HCT116 (cell line): ENCODE data around the gene DDX24. TPM values are rescaled to one million over a fixed set of nuclear protein-coding genes. Genes with fewer than 3 reads are reported as not detected.

Experiments
- ATAC-seq: fragments of 200-7000 bp; cut with Tn5 transposase; 2 replicates; pipeline ENCODE4 v1.9.1; 2020; ENCODE audit warnings: mild to moderate bottlenecking, moderate library complexity
- BruUV-seq: library from RNA; stranded (reverse); fragments of 400-500 nt; replicated peaks from 2 replicates; lab custom pipeline; 2021; lab: Mats Ljungman, UMichigan
- CTCF ChIA-PET: fragments of 300-600 bp; sonication (Branson Sonifier 250); formaldehyde crosslinking; loops from one replicate; lab custom pipeline; 2021; ENCODE audit warnings: antibody characterized with exemption; lab: Charles Lee
- POLR2A ChIA-PET: fragments of 300-600, 350-600 bp; sonication (Branson Sonifier 250); formaldehyde crosslinking; loops from one replicate; lab custom pipeline; 2021; ENCODE audit warnings: antibody characterized with exemption; lab: Charles Lee
- RAD21 ChIA-PET, 2 experiments: fragments of 300-600 bp; sonication (Branson Sonifier 250); formaldehyde crosslinking; loops; one replicate each; lab custom pipeline; 2023; ENCODE audit warnings: low total read pairs in 2 of 2; ENCODE audit not compliant: uncharacterized antibody in 2 of 2, unreplicated experiment in 2 of 2, low non-redundant PET in 1 of 2; lab: Charles Lee
- DNase-seq: peaks from one replicate; pipeline ENCODE4 v3.0.0-alpha.2; 2010; ENCODE audit warnings: low read depth, low spot score
- H2AFZ ChIP-seq: fragments of 200-600 bp; shearing (Covaris generic), sonication (generic); 2 replicates; pipeline ENCODE4 v1.6.1; 2017; ENCODE audit warnings: low read depth, mixed run types, mixed read lengths, antibody characterized with exemption, low read length; ENCODE audit not compliant: poor library complexity, severe bottlenecking
- H3K27ac ChIP-seq: 2 replicates; pipeline ENCODE4 v1.5.1; 2012; ENCODE audit warnings: low read depth, low read length
- H3K27me3 ChIP-seq: fragments of 200-600 bp; sonication (generic); 2 replicates; pipeline ENCODE4 v1.6.1; 2016; ENCODE audit warnings: mixed run types, low read length, mixed read lengths; ENCODE audit not compliant: insufficient read depth
- H3K36me3 ChIP-seq, 2 experiments: fragments of 200-500 bp in 1 of 2; fragments of 200-600 bp in 1 of 2; sonication (Bioruptor generic) in 1 of 2; sonication (generic) in 1 of 2; 2 replicates each; pipeline versions ENCODE4 v1.5.1 to v1.6.1; 2014 to 2016; ENCODE audit warnings: low read length in 2 of 2, inconsistent platforms in 1 of 2, mixed read lengths in 1 of 2, mixed run types in 1 of 2; ENCODE audit not compliant: insufficient read depth in 2 of 2, control insufficient read depth in 1 of 2
- H3K4me1 ChIP-seq, 2 experiments: fragments of 200-600 bp in 1 of 2; sonication (generic) in 1 of 2; 2 replicates each; pipeline versions ENCODE4 v1.5.1 to v1.6.1; 2012 to 2017; ENCODE audit warnings: low read length in 2 of 2, inconsistent platforms in 1 of 2, mild to moderate bottlenecking in 1 of 2, mixed read lengths in 1 of 2, mixed run types in 1 of 2, moderate library complexity in 1 of 2; ENCODE audit not compliant: insufficient read depth in 2 of 2, control insufficient read depth in 1 of 2
- H3K4me2 ChIP-seq: fragments of 200-600 bp; sonication (generic); 2 replicates; pipeline ENCODE4 v1.6.1; 2017; ENCODE audit warnings: mixed run types, low read length, mixed read lengths
- H3K4me3 ChIP-seq, 2 experiments: fragments of 200-600 bp in 1 of 2; sonication (generic) in 1 of 2; replicated peaks in 1 of 2; 2 replicates each; pipeline ENCODE4 v1.5.1; 2011 to 2016; ENCODE audit warnings: low read length in 2 of 2, control low read depth in 1 of 2, low read depth in 1 of 2, mild to moderate bottlenecking in 1 of 2, mixed read lengths in 1 of 2, mixed run types in 1 of 2
- H3K79me2 ChIP-seq: fragments of 200-600 bp; sonication (generic); 2 replicates; pipeline ENCODE4 v1.6.1; 2017; ENCODE audit warnings: mild to moderate bottlenecking, mixed run types, low read length, moderate library complexity, mixed read lengths; ENCODE audit not compliant: insufficient read depth
- H3K9ac ChIP-seq: fragments of 200-600 bp; sonication (generic); 2 replicates; pipeline ENCODE4 v1.6.1; 2016; ENCODE audit warnings: low read length, mixed read lengths
- H3K9me2 ChIP-seq: fragments of 200-600 bp; sonication (generic), shearing (Covaris generic); 2 replicates; pipeline ENCODE4 v1.6.1; 2017; ENCODE audit warnings: mixed run types, mild to moderate bottlenecking, moderate library complexity; ENCODE audit not compliant: insufficient read depth
- H3K9me3 ChIP-seq, 2 experiments: fragments of 200-500 bp in 1 of 2; fragments of 200-600 bp in 1 of 2; sonication (Bioruptor generic) in 1 of 2; sonication (generic) in 1 of 2; 2 replicates each; pipeline ENCODE4 v1.6.1; 2014 to 2017; ENCODE audit warnings: low read length in 2 of 2, mixed read lengths in 2 of 2, inconsistent platforms in 1 of 2, low read depth in 1 of 2, mild to moderate bottlenecking in 1 of 2, mixed run types in 1 of 2, moderate library complexity in 1 of 2; ENCODE audit not compliant: control insufficient read depth in 1 of 2, insufficient read depth in 1 of 2
- H4K20me1 ChIP-seq: fragments of 200-600 bp; sonication (generic), shearing (Covaris generic); 2 replicates; pipeline ENCODE4 v1.6.1; 2017; ENCODE audit warnings: mixed run types, mild to moderate bottlenecking, moderate library complexity; ENCODE audit not compliant: insufficient read depth
- ATF3 ChIP-seq: IDR thresholded peaks from 2 replicates; pipeline ENCODE4 v1.6.1; 2012
- CBX3 ChIP-seq: IDR thresholded peaks from 2 replicates; pipeline ENCODE4 v1.6.1; 2012; ENCODE audit warnings: low read depth
- CEBPB ChIP-seq: IDR thresholded peaks from 2 replicates; pipeline ENCODE4 v1.6.1; 2012; ENCODE audit warnings: low read depth
- EGR1 ChIP-seq: IDR thresholded peaks from 2 replicates; pipeline ENCODE4 v1.6.1; 2012; ENCODE audit warnings: low read depth
- EZH2 ChIP-seq: fragments of 200-600 bp; sonication (generic); IDR thresholded peaks from 2 replicates; pipeline ENCODE4 v1.6.1; 2017; ENCODE audit warnings: antibody characterized with exemption, mixed run types
- EZH2phosphoT487 ChIP-seq: fragments of 200-600 bp; IDR thresholded peaks from 2 replicates; pipeline ENCODE4 v1.6.1; 2018; ENCODE audit warnings: antibody characterized with exemption, borderline replicate concordance
- FOSL1 ChIP-seq: IDR thresholded peaks from 2 replicates; pipeline ENCODE4 v1.6.1; 2012; ENCODE audit warnings: low read depth
- JUND ChIP-seq: IDR thresholded peaks from 2 replicates; pipeline ENCODE4 v1.6.1; 2012
- POLR2A ChIP-seq: IDR thresholded peaks from 2 replicates; pipeline ENCODE4 v1.7.0; 2011; ENCODE audit warnings: borderline replicate concordance; ENCODE audit not compliant: insufficient read depth, insufficient read length; ENCODE audit errors: extremely low read depth
- POLR2AphosphoS5 ChIP-seq: IDR thresholded peaks from 2 replicates; pipeline ENCODE4 v1.6.1; 2011; ENCODE audit warnings: mild to moderate bottlenecking, low read depth, low read length, moderate library complexity
- RAD21 ChIP-seq: IDR thresholded peaks from 2 replicates; pipeline ENCODE4 v1.6.1; 2012; ENCODE audit warnings: low read depth, mild to moderate bottlenecking
- SIN3A ChIP-seq: IDR thresholded peaks from 2 replicates; pipeline ENCODE4 v1.6.1; 2012; ENCODE audit warnings: low read depth
- SP1 ChIP-seq: IDR thresholded peaks from 2 replicates; pipeline ENCODE4 v1.6.1; 2012; ENCODE audit warnings: low read depth
- SRF ChIP-seq: IDR thresholded peaks from 2 replicates; pipeline ENCODE4 v1.6.1; 2012; ENCODE audit warnings: low read depth
- TCF7L2 ChIP-seq: IDR thresholded peaks from 2 replicates; pipeline ENCODE4 v1.7.0; 2011; ENCODE audit warnings: borderline replicate concordance, inconsistent platforms; ENCODE audit not compliant: insufficient read depth, insufficient read length; ENCODE audit errors: extremely low read depth
- YY1 ChIP-seq: IDR thresholded peaks from 2 replicates; pipeline ENCODE4 v1.6.1; 2011; ENCODE audit warnings: low read length, low read depth, moderate library complexity, mild to moderate bottlenecking; ENCODE audit not compliant: insufficient replicate concordance; ENCODE audit errors: extremely low read depth
- ZNF274 ChIP-seq: fragments of 200-500 bp; sonication (Bioruptor generic); IDR thresholded peaks from 2 replicates; pipeline ENCODE4 v1.6.1; 2014; ENCODE audit warnings: mild to moderate bottlenecking, low read depth, low read length, inconsistent platforms
- intact Hi-C: fragments of 100-400 bp; cut with micrococcal nuclease; formaldehyde crosslinking; loops from 2 replicates; pipeline ENCODE4 v1.10.0; 2022
- total RNA-seq: library from RNA; stranded (reverse); gene quantifications from one replicate; pipeline ENCODE4 v1.2.1, GENCODE V29; 2021; ENCODE audit not compliant: unreplicated experiment
- TF ChIP-seq, protein P1 (sequence below), 3 experiments: fragments of 200-600 bp in 1 of 3; sonication (generic) in 1 of 3; IDR thresholded peaks in 2 of 3; conservative IDR thresholded peaks in 1 of 3; 2 replicates each; pipeline ENCODE4 v1.5.1; 2012 to 2017; ENCODE audit warnings: low read depth in 2 of 3, low read length in 2 of 3, antibody characterized with exemption in 1 of 3, borderline replicate concordance in 1 of 3, control low read depth in 1 of 3, mild to moderate bottlenecking in 1 of 3, mixed read lengths in 1 of 3, mixed run types in 1 of 3, moderate library complexity in 1 of 3; ENCODE audit not compliant: insufficient read depth in 1 of 3
- TF ChIP-seq, protein P2 (sequence below): IDR thresholded peaks from 2 replicates; pipeline ENCODE4 v1.6.1; 2012; ENCODE audit warnings: low read depth
- TF ChIP-seq, protein P3 (sequence below): IDR thresholded peaks from 2 replicates; pipeline ENCODE4 v1.6.1; 2011; ENCODE audit warnings: mild to moderate bottlenecking, low read length, moderate library complexity; ENCODE audit not compliant: insufficient replicate concordance; ENCODE audit errors: extremely low read depth

The DDX24 gene
- total RNA-seq, 1 experiment from 2014 or later, result 169 TPM

DNA sequence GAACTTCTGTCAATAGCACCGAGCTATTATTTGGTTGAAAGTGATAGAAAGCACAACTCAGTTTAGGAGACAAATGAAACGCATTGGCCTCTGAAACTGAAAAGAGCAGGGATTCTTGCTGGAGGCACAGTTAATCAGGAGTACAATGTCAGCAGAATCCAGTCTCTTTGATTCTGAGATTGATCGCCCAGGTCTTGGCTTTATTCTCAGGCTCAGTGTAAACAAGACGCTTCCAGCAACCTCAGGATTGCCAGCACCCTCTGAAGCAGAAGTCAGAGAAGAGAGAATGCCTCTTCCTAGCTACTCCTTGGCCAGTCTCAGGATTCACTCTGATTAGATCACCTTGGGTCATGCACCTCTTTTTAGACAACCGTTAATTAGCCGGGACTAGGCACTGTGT is 66.6 kb downstream of the DDX24 start:
- no peak overlapping the region for H3K9ac ChIP-seq
- RAD21 ChIA-PET, result interaction anchor here in 1 of 2 experiments (0.6 kb wide), 1 partner anchor 161 kb away, joined by 3 read pairs; no protein-coding TSS in a partner anchor
- H3K27me3 ChIP-seq, result no peaks in the 10 kb centered on the region
- no peak overlapping the region for H3K27ac ChIP-seq
- H3K79me2 ChIP-seq, result no peaks in the 10 kb centered on the region
- TF ChIP-seq TCF7L2, result no peak
- TF ChIP-seq FOSL1, result no peak
- no peak for TF ChIP-seq EZH2
- no peak for TF ChIP-seq EZH2phosphoT487
- TF ChIP-seq POLR2A, result no peak
- TF ChIP-seq POLR2AphosphoS5, result no peak
- TF ChIP-seq CBX3, result no peak
- no peak for TF ChIP-seq JUND
- TF ChIP-seq ZNF274, result no peak
- TF ChIP-seq SIN3A, result no peak
- TF ChIP-seq SRF, result no peak
- TF ChIP-seq CEBPB, result no peak
- no peak for TF ChIP-seq YY1
- no peak for TF ChIP-seq RAD21
- TF ChIP-seq, protein P1, sequence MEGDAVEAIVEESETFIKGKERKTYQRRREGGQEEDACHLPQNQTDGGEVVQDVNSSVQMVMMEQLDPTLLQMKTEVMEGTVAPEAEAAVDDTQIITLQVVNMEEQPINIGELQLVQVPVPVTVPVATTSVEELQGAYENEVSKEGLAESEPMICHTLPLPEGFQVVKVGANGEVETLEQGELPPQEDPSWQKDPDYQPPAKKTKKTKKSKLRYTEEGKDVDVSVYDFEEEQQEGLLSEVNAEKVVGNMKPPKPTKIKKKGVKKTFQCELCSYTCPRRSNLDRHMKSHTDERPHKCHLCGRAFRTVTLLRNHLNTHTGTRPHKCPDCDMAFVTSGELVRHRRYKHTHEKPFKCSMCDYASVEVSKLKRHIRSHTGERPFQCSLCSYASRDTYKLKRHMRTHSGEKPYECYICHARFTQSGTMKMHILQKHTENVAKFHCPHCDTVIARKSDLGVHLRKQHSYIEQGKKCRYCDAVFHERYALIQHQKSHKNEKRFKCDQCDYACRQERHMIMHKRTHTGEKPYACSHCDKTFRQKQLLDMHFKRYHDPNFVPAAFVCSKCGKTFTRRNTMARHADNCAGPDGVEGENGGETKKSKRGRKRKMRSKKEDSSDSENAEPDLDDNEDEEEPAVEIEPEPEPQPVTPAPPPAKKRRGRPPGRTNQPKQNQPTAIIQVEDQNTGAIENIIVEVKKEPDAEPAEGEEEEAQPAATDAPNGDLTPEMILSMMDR (IDR thresholded peaks at IDR 0.05 in 2 of 3, conservative IDR thresholded peaks at IDR 0.05 in 1 of 3; ENCODE audit: borderline replicate concordance in 1 of 3, insufficient read depth in 1 of 3, low read depth in 2 of 3, low read length in 2 of 3), result no peak
- no peak for TF ChIP-seq ATF3
- TF ChIP-seq SP1, result no peak
- TF ChIP-seq, protein P2, sequence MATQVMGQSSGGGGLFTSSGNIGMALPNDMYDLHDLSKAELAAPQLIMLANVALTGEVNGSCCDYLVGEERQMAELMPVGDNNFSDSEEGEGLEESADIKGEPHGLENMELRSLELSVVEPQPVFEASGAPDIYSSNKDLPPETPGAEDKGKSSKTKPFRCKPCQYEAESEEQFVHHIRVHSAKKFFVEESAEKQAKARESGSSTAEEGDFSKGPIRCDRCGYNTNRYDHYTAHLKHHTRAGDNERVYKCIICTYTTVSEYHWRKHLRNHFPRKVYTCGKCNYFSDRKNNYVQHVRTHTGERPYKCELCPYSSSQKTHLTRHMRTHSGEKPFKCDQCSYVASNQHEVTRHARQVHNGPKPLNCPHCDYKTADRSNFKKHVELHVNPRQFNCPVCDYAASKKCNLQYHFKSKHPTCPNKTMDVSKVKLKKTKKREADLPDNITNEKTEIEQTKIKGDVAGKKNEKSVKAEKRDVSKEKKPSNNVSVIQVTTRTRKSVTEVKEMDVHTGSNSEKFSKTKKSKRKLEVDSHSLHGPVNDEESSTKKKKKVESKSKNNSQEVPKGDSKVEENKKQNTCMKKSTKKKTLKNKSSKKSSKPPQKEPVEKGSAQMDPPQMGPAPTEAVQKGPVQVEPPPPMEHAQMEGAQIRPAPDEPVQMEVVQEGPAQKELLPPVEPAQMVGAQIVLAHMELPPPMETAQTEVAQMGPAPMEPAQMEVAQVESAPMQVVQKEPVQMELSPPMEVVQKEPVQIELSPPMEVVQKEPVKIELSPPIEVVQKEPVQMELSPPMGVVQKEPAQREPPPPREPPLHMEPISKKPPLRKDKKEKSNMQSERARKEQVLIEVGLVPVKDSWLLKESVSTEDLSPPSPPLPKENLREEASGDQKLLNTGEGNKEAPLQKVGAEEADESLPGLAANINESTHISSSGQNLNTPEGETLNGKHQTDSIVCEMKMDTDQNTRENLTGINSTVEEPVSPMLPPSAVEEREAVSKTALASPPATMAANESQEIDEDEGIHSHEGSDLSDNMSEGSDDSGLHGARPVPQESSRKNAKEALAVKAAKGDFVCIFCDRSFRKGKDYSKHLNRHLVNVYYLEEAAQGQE, result no peak
- TF ChIP-seq, protein P3, sequence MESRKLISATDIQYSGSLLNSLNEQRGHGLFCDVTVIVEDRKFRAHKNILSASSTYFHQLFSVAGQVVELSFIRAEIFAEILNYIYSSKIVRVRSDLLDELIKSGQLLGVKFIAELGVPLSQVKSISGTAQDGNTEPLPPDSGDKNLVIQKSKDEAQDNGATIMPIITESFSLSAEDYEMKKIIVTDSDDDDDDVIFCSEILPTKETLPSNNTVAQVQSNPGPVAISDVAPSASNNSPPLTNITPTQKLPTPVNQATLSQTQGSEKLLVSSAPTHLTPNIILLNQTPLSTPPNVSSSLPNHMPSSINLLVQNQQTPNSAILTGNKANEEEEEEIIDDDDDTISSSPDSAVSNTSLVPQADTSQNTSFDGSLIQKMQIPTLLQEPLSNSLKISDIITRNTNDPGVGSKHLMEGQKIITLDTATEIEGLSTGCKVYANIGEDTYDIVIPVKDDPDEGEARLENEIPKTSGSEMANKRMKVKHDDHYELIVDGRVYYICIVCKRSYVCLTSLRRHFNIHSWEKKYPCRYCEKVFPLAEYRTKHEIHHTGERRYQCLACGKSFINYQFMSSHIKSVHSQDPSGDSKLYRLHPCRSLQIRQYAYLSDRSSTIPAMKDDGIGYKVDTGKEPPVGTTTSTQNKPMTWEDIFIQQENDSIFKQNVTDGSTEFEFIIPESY, result no peak
- TF ChIP-seq EGR1, result no peak
- TF ChIP-seq, all 23 proteins: peak for 0
- Histone ChIP-seq H3K9me3 (no peaks in the 10 kb centered on the region), H3K4me2 (no peak overlapping the region), H3K9me2 (no peaks in the 10 kb centered on the region), H4K20me1 (no peaks in the 10 kb centered on the region), H2AFZ (no peak overlapping the region), H3K4me3 (no peak overlapping the region), H3K36me3 (no peaks in the 10 kb centered on the region), H3K4me1 (peaks cover 6 to 16% of the 10 kb centered on the region in 2 experiments; a peak in 2 of 4 replicates)
- intact Hi-C loops, result no loop called here
- CTCF ChIA-PET, result interaction anchor here (0.9 kb wide), 1 partner anchor 78 kb away, joined by 3 read pairs; no protein-coding TSS in a partner anchor
- POLR2A ChIA-PET, result interaction anchor here (0.8 kb wide), 1 partner anchor 74 kb away, joined by 3 read pairs; no protein-coding TSS in a partner anchor
- ATAC-seq (no peak), DNase-seq (no peak)
- no TSS peak for BruUV-seq
